ENCODE measurements around the gene GLRB.

DNA sequence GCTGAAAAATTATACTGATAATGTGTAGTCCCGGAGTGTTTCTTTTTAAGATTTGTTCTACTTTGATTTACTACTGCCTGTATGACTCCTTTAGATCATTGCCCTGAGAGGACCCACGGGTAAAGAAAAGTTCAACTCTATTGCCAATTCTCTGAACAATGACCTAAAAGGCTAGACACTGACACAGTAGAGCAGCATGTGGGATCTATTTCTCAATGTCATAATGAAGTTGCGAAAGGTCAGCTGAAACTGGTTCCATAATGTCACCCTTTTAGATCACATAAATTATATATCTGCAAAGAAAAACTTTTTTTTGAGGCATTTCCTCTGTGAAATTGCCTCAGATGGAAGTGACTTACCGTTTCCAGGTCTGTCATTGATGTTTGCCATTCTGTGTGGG, 67.4 kb downstream of the GLRB start:
- TF ChIP-seq, protein P1, sequence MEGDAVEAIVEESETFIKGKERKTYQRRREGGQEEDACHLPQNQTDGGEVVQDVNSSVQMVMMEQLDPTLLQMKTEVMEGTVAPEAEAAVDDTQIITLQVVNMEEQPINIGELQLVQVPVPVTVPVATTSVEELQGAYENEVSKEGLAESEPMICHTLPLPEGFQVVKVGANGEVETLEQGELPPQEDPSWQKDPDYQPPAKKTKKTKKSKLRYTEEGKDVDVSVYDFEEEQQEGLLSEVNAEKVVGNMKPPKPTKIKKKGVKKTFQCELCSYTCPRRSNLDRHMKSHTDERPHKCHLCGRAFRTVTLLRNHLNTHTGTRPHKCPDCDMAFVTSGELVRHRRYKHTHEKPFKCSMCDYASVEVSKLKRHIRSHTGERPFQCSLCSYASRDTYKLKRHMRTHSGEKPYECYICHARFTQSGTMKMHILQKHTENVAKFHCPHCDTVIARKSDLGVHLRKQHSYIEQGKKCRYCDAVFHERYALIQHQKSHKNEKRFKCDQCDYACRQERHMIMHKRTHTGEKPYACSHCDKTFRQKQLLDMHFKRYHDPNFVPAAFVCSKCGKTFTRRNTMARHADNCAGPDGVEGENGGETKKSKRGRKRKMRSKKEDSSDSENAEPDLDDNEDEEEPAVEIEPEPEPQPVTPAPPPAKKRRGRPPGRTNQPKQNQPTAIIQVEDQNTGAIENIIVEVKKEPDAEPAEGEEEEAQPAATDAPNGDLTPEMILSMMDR (IDR thresholded peaks at IDR 0.05) = no peak
- TF ChIP-seq ZFX (IDR thresholded peaks at IDR 0.05; ENCODE audit: borderline replicate concordance) = no peak

Data from 22Rv1 (cell line).